Karpas-422 (cell line): ENCODE measurements around the gene CAT. TPM values are rescaled to one million over a fixed set of nuclear protein-coding genes. Genes with fewer than 3 reads are reported as not detected.

Source experiments
- DNase-seq: peaks from one replicate; pipeline ENCODE4 v3.0.0-alpha.2; 2015
- H2AFZ ChIP-seq: fragments of 200-600 bp; sonication (generic); 2 replicates; pipeline ENCODE4 v1.6.1; 2014; ENCODE audit warnings: antibody characterized with exemption, low read length, mixed read lengths
- H3K27ac ChIP-seq: fragments of 200-600 bp; sonication (generic); 2 replicates; pipeline ENCODE4 v1.5.1; 2014; ENCODE audit warnings: mild to moderate bottlenecking, low read length, moderate library complexity
- H3K27me3 ChIP-seq: fragments of 200-600 bp; sonication (generic); 2 replicates; pipeline ENCODE4 v1.6.1; 2014; ENCODE audit warnings: low read length, mixed read lengths
- H3K36me3 ChIP-seq: fragments of 200-600 bp; sonication (generic); 2 replicates; pipeline ENCODE4 v1.6.1; 2014; ENCODE audit warnings: low read length, mixed read lengths; ENCODE audit not compliant: insufficient read depth
- H3K4me1 ChIP-seq: fragments of 200-600 bp; sonication (generic); 2 replicates; pipeline ENCODE4 v1.6.1; 2014; ENCODE audit warnings: mild to moderate bottlenecking, low read length, mixed read lengths
- H3K4me2 ChIP-seq: fragments of 200-600 bp; sonication (generic); 2 replicates; pipeline ENCODE4 v1.6.1; 2014; ENCODE audit warnings: low read length, low read depth, mild to moderate bottlenecking; ENCODE audit not compliant: poor library complexity, severe bottlenecking
- H3K4me3 ChIP-seq: fragments of 200-600 bp; sonication (generic); 2 replicates; pipeline ENCODE4 v1.5.1; 2014; ENCODE audit warnings: mild to moderate bottlenecking, antibody characterized with exemption, low read length, mixed read lengths
- H3K79me2 ChIP-seq: fragments of 200-600 bp; sonication (generic); 2 replicates; pipeline ENCODE4 v1.6.1; 2014; ENCODE audit warnings: mild to moderate bottlenecking, low read length, mixed read lengths
- H3K9ac ChIP-seq: fragments of 200-600 bp; sonication (generic); 2 replicates; pipeline ENCODE4 v1.6.0; 2014; ENCODE audit warnings: low read length
- H3K9me2 ChIP-seq: fragments of 200-600 bp; sonication (generic), shearing (Covaris generic); replicated peaks from 2 replicates; pipeline ENCODE4 v1.6.0; 2014; ENCODE audit warnings: mild to moderate bottlenecking, low read length, moderate library complexity; ENCODE audit not compliant: insufficient read depth
- H3K9me3 ChIP-seq: fragments of 300-700, 200-600 bp; sonication (generic); 2 replicates; pipeline ENCODE4 v1.6.1; 2014; ENCODE audit warnings: low read length, mixed read lengths
- H4K20me1 ChIP-seq: fragments of 200-600 bp; sonication (generic); 2 replicates; pipeline ENCODE4 v1.6.1; 2014; ENCODE audit warnings: mild to moderate bottlenecking, antibody characterized with exemption, low read length, low read depth; ENCODE audit not compliant: insufficient read depth
- small RNA-seq: library from RNA; depleted of rRNA; stranded (forward); fragments of <200 nt; gene quantifications from one replicate; pipeline ENCODE3, GENCODE V24; 2014
- total RNA-seq: library from RNA; depleted of rRNA; stranded (reverse); fragments of >200 nt; shearing (Covaris generic); gene quantifications from 2 replicates; pipeline ENCODE4 v1.2.3, GENCODE V29; 2014; ENCODE audit warnings: low replicate concordance; rRNA removed

The CAT gene
- total RNA-seq, 1 experiment from 2014 or later = 47.9 TPM

DNA sequence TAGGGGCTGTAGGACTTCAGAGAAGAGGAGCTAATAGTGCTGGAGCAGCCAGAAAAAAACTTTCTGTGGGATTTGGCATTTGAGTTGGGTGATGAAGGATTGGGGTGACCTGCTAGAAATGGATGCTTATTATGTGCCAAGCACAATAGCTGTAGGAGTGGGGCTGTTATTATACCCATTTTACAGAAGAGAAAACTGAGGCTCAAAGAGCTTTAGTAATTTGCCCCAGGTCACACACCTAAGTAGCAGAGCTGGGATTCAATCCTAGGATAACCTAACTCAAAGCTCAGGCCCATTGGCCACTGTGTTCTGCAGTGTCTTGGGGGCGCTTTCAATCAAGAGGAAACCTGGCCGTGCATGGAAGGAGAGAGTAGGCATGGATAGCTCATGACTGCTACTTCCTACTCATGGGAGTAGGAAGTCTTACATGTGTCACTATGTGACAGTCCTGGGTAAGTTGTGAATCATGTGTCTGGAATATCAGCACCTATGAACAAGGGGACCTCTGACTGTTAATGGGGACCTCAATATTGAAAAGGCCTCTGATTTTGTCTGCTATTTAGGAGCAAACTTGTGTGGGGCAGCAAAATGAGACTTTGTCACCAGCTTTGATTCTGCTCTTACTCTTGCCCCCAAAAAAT is 81.0 kb downstream of the CAT start:
- no peaks in the 10 kb centered on the region for H3K9me3 ChIP-seq
- no peak overlapping the region for H3K4me2 ChIP-seq
- H3K9me2 ChIP-seq = no peaks in the 10 kb centered on the region
- DNase-seq = no peak
- no peak overlapping the region for H3K27ac ChIP-seq
- H3K9ac ChIP-seq = no peak overlapping the region
- no peaks in the 10 kb centered on the region for H3K79me2 ChIP-seq
- no peaks in the 10 kb centered on the region for H4K20me1 ChIP-seq
- H3K36me3 ChIP-seq = no peaks in the 10 kb centered on the region
- H2AFZ ChIP-seq = no peak overlapping the region
- no peaks in the 10 kb centered on the region for H3K4me1 ChIP-seq
- no peak overlapping the region for H3K4me3 ChIP-seq
- H3K27me3 ChIP-seq = no peaks in the 10 kb centered on the region

DNA sequence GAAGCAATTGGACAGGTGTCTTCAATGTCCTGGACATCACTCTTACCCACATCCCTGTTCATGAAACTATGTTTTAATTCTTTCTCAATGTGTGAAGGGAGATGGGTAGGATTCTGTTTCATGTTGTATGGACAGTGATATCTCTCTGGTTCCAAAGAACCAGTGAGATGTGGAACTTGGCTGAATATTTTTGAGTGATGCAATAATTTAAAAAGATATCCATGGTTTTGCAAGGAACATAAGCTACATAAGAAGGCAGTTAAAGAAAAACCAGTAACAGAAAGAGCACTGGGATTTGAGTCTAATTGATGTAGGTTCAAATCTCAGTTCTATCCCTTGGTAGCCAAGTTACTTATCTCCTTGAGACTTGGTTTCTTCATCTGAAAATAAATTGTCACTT is 82.5 kb downstream of the CAT start:
- Histone ChIP-seq H3K4me3 (no peak overlapping the region), H3K36me3 (no peaks in the 10 kb centered on the region), H3K27ac (no peak overlapping the region), H3K79me2 (no peaks in the 10 kb centered on the region), H3K9ac (no peak overlapping the region), H4K20me1 (no peaks in the 10 kb centered on the region), H3K4me2 (no peak overlapping the region), H3K9me2 (no peaks in the 10 kb centered on the region), H3K9me3 (no peaks in the 10 kb centered on the region), H3K27me3 (no peaks in the 10 kb centered on the region), H2AFZ (no peak overlapping the region), H3K4me1 (no peaks in the 10 kb centered on the region)
- no peak for DNase-seq

Small RNA genes lying within 50 kb of the gene (small RNA-seq; reads per million reads assigned to genes)
- not detected for gene AL035079.1

Other genes with a start within 250 kb of the CAT start
- gene ABTB2, start 80.9 kb upstream of the CAT start, total RNA-seq = not detected in 2 replicates
- not detected in 2 replicates for gene ELF5, start 74.9 kb downstream of the CAT start, total RNA-seq
- not detected in 2 replicates for gene EHF, start 182.2 kb downstream of the CAT start, total RNA-seq